Measurements from ENCODE around the gene UBXN7. TPM values are rescaled to one million over a fixed set of nuclear protein-coding genes. Genes with fewer than 3 reads are reported as not detected.
"Not testable (repeated sequence)": the region's sequence is repeated elsewhere in the genome, so short reads cannot be mapped to it uniquely, and the experiment has no call there.

Gene UBXN7
- total RNA-seq, 4 donors from 2014 or later, result 13.8 to 25.4 (median 15.4) TPM

- no peak overlapping the region for H3K4me3 ChIP-seq
- no peak overlapping the region for H3K27ac ChIP-seq
- TF ChIP-seq, protein P1, sequence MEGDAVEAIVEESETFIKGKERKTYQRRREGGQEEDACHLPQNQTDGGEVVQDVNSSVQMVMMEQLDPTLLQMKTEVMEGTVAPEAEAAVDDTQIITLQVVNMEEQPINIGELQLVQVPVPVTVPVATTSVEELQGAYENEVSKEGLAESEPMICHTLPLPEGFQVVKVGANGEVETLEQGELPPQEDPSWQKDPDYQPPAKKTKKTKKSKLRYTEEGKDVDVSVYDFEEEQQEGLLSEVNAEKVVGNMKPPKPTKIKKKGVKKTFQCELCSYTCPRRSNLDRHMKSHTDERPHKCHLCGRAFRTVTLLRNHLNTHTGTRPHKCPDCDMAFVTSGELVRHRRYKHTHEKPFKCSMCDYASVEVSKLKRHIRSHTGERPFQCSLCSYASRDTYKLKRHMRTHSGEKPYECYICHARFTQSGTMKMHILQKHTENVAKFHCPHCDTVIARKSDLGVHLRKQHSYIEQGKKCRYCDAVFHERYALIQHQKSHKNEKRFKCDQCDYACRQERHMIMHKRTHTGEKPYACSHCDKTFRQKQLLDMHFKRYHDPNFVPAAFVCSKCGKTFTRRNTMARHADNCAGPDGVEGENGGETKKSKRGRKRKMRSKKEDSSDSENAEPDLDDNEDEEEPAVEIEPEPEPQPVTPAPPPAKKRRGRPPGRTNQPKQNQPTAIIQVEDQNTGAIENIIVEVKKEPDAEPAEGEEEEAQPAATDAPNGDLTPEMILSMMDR (IDR thresholded peaks at IDR 0.05), result no peak
- no peak for TF ChIP-seq POLR2AphosphoS5 (IDR thresholded peaks at IDR 0.05)
- TF ChIP-seq EP300 (IDR thresholded peaks at IDR 0.05; ENCODE audit: low read depth), result no peak
- no peak for TF ChIP-seq POLR2A (IDR thresholded peaks at IDR 0.05)
- H3K27me3 ChIP-seq, result no peaks in the 10 kb centered on the region
- in situ Hi-C loops (cut with MboI; ENCODE audit: low pct_ligation_motif_present in 1 of 4, low pct_unique_long_range_greater_than_20kb in 1 of 4, low sequenced_read_pairs in 3 of 4), result no loop called here
- intact Hi-C loops (cut with DNase I; ENCODE audit: low total_unique reads), result no loop called here
- no peak for DNase-seq
- no peaks in the 10 kb centered on the region for H3K9me3 ChIP-seq
- peaks cover 0 to 11% (median 0%) of the 10 kb centered on the region in 4 donors for H3K36me3 ChIP-seq
- 81 to 82% methylated on average over 5 to 6 of the region's 6 CpGs for WGBS, 2 donors (ENCODE audit: low coverage in 1 of 2)
- H3K4me1 ChIP-seq, result peaks cover 9 to 26% (median 12%) of the 10 kb centered on the region in 4 donors
Measured at GRCh38 chr3:196428041-196428440, 4.2 kb downstream of the UBXN7 start.

GRCh38 chr3:196424421-196424820 is 7.8 kb downstream of the UBXN7 start:
- peaks cover 0 to 22% (median 14%) of the 10 kb centered on the region in 4 donors for H3K4me1 ChIP-seq
- H3K9me3 ChIP-seq; DNase-seq; H3K4me3 ChIP-seq; in situ Hi-C loops (cut with MboI; ENCODE audit: low pct_ligation_motif_present in 1 of 4, low pct_unique_long_range_greater_than_20kb in 1 of 4, low sequenced_read_pairs in 3 of 4); H3K27me3 ChIP-seq; H3K27ac ChIP-seq; intact Hi-C loops (cut with DNase I; ENCODE audit: low total_unique reads): not testable (repeated sequence)
- WGBS, 2 donors (ENCODE audit: low coverage in 1 of 2), result 88% methylated on average over 6 of the region's 6 CpGs; no CpG with 5 or more reads in 1 of the 2 donors
- peaks cover 0 to 11% (median 0%) of the 10 kb centered on the region in 4 donors for H3K36me3 ChIP-seq

- Histone ChIP-seq H3K27me3 (no peaks in the 10 kb centered on the region), H3K27ac (peak overlapping the region in 1 of 4 donors; percentile 38), H3K9me3 (no peaks in the 10 kb centered on the region), H3K4me1 (peaks cover 3 to 28% (median 14%) of the 10 kb centered on the region in 4 donors), H3K36me3 (peaks cover 0 to 11% (median 0%) of the 10 kb centered on the region in 4 donors), H3K4me3 (no peak overlapping the region)
- 75% methylated on average over 2 to 9 of the region's 10 CpGs for WGBS, 2 donors (ENCODE audit: low coverage in 1 of 2)
- DNase-seq, result peak; percentile 23
- no peak for TF ChIP-seq EP300 (IDR thresholded peaks at IDR 0.05; ENCODE audit: low read depth)
- peak in 1 of 3 donors; percentile 21 for TF ChIP-seq POLR2AphosphoS5 (IDR thresholded peaks at IDR 0.05)
- intact Hi-C loops (cut with DNase I; ENCODE audit: low total_unique reads) (no loop called here), in situ Hi-C loops (cut with MboI; ENCODE audit: low pct_ligation_motif_present in 1 of 4, low pct_unique_long_range_greater_than_20kb in 1 of 4, low sequenced_read_pairs in 3 of 4) (no loop called here)
Measured at GRCh38 chr3:196423044-196423781, 9.0 kb downstream of the UBXN7 start.

GRCh38 chr3:196421668-196422067 is 10.6 kb downstream of the UBXN7 start:
- H3K4me3 ChIP-seq; in situ Hi-C loops (cut with MboI; ENCODE audit: low pct_ligation_motif_present in 1 of 4, low pct_unique_long_range_greater_than_20kb in 1 of 4, low sequenced_read_pairs in 3 of 4); intact Hi-C loops (cut with DNase I; ENCODE audit: low total_unique reads); H3K27me3 ChIP-seq; H3K9me3 ChIP-seq; H3K27ac ChIP-seq; DNase-seq: not testable (repeated sequence)
- WGBS, 2 donors (ENCODE audit: low coverage in 1 of 2), result 88 to 90% methylated on average over 4 to 5 of the region's 5 CpGs
- Histone ChIP-seq H3K36me3 (peaks cover 0 to 11% (median 0%) of the 10 kb centered on the region in 4 donors), H3K4me1 (peaks cover 3 to 28% (median 14%) of the 10 kb centered on the region in 4 donors)

- Histone ChIP-seq H3K4me3 (no peak overlapping the region), H3K4me1 (peaks cover 3 to 28% (median 14%) of the 10 kb centered on the region in 4 donors), H3K27ac (no peak overlapping the region), H3K36me3 (no peaks in the 10 kb centered on the region), H3K27me3 (no peaks in the 10 kb centered on the region), H3K9me3 (no peaks in the 10 kb centered on the region)
- in situ Hi-C loops (cut with MboI; ENCODE audit: low pct_ligation_motif_present in 1 of 4, low pct_unique_long_range_greater_than_20kb in 1 of 4, low sequenced_read_pairs in 3 of 4), result no loop called here
- DNase-seq, result no peak
- no peak for TF ChIP-seq POLR2AphosphoS5 (IDR thresholded peaks at IDR 0.05)
- intact Hi-C loops (cut with DNase I; ENCODE audit: low total_unique reads), result no loop called here
- 83 to 92% methylated on average over 1 to 6 of the region's 6 CpGs for WGBS, 2 donors (ENCODE audit: low coverage in 1 of 2)
Measured at GRCh38 chr3:196419386-196419785, 12.8 kb downstream of the UBXN7 start.

DNA sequence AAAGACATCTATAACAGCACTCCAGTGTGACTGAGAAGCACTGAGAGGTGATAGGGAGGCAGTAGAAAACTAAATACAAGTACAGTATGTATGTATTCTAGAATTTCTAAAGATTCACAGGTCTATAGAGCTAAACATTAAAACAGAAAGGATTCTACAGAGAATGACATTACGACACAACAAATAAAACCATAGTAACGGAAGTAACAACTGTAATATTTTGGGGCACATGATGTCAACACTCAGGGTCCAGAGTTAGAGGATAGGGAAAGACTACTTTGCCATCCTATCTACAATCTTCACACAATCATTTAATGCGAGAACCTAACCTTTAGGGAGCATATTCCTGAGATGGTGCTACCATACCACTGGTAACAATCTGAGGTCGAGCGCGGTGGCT is 13.6 kb downstream of the UBXN7 start:
- no peak for DNase-seq
- no peaks in the 10 kb centered on the region for H3K27me3 ChIP-seq
- in situ Hi-C loops (cut with MboI; ENCODE audit: low pct_ligation_motif_present in 1 of 4, low pct_unique_long_range_greater_than_20kb in 1 of 4, low sequenced_read_pairs in 3 of 4), result no loop called here
- intact Hi-C loops (cut with DNase I; ENCODE audit: low total_unique reads), result no loop called here
- peaks cover 3 to 28% (median 14%) of the 10 kb centered on the region in 4 donors for H3K4me1 ChIP-seq
- H3K4me3 ChIP-seq, result no peak overlapping the region
- 80 to 96% methylated on average over 3 to 6 of the region's 6 CpGs for WGBS, 2 donors (ENCODE audit: low coverage in 1 of 2)
- no peak overlapping the region for H3K27ac ChIP-seq
- H3K36me3 ChIP-seq, result no peaks in the 10 kb centered on the region
- TF ChIP-seq EP300 (IDR thresholded peaks at IDR 0.05; ENCODE audit: low read depth) (no peak), POLR2AphosphoS5 (IDR thresholded peaks at IDR 0.05) (no peak), POLR2A (IDR thresholded peaks at IDR 0.05) (no peak)
- TF ChIP-seq, protein P1 (IDR thresholded peaks at IDR 0.05), result no peak
- H3K9me3 ChIP-seq, result no peaks in the 10 kb centered on the region

Data from transverse colon (tissue), 4 donors.